ENCODE results near the gene RNU2-1.
A peak's percentile ranks its signal among the peaks of the same experiment; 100 is the strongest.

Gene RNU2-1

GRCh38 chr17:43216369-43216761, 17.4 kb downstream of the RNU2-1 start:
- H3K4me3 ChIP-seq (ENCODE audit: low read depth, low read length): no peak overlapping the region
- TF ChIP-seq, protein P1, sequence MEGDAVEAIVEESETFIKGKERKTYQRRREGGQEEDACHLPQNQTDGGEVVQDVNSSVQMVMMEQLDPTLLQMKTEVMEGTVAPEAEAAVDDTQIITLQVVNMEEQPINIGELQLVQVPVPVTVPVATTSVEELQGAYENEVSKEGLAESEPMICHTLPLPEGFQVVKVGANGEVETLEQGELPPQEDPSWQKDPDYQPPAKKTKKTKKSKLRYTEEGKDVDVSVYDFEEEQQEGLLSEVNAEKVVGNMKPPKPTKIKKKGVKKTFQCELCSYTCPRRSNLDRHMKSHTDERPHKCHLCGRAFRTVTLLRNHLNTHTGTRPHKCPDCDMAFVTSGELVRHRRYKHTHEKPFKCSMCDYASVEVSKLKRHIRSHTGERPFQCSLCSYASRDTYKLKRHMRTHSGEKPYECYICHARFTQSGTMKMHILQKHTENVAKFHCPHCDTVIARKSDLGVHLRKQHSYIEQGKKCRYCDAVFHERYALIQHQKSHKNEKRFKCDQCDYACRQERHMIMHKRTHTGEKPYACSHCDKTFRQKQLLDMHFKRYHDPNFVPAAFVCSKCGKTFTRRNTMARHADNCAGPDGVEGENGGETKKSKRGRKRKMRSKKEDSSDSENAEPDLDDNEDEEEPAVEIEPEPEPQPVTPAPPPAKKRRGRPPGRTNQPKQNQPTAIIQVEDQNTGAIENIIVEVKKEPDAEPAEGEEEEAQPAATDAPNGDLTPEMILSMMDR (IDR thresholded peaks at IDR 0.05; ENCODE audit: low read depth, low read length): no peak

GRCh38 chr17:43215341-43215740, 18.4 kb downstream of the RNU2-1 start:
- H3K4me3 ChIP-seq (ENCODE audit: low read depth, low read length): no peak overlapping the region
- TF ChIP-seq, protein P1 (IDR thresholded peaks at IDR 0.05; ENCODE audit: low read depth, low read length): no peak

DNA sequence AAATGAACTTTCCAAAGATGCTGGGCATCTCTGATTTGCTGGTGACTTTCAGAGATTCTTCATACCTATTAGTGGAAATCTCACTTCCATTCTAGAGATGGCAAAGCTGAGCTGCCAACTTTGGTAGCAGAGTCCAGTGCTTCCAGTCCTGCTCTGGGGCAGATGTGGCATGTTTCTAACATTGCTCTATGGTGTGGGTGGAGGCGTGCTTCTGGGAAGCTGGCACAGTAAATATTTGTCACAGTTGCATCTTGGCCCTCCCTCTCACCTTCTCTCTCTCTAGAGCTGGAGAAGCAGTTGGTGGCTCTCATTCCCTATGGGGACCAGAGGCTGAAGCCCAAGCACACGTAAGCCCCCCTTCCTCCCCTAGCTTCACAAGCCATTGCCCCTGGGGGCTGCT, 20.2 kb downstream of the RNU2-1 start:
- TF ChIP-seq, protein P1 (IDR thresholded peaks at IDR 0.05; ENCODE audit: low read depth, low read length): no peak
- H3K4me3 ChIP-seq (ENCODE audit: low read depth, low read length): no peak overlapping the region

GRCh38 chr17:43212641-43213490, 20.9 kb downstream of the RNU2-1 start:
- TF ChIP-seq, protein P1 (IDR thresholded peaks at IDR 0.05; ENCODE audit: low read depth, low read length): no peak
- H3K4me3 ChIP-seq (ENCODE audit: low read depth, low read length): peak overlapping the region; percentile 77

DNA sequence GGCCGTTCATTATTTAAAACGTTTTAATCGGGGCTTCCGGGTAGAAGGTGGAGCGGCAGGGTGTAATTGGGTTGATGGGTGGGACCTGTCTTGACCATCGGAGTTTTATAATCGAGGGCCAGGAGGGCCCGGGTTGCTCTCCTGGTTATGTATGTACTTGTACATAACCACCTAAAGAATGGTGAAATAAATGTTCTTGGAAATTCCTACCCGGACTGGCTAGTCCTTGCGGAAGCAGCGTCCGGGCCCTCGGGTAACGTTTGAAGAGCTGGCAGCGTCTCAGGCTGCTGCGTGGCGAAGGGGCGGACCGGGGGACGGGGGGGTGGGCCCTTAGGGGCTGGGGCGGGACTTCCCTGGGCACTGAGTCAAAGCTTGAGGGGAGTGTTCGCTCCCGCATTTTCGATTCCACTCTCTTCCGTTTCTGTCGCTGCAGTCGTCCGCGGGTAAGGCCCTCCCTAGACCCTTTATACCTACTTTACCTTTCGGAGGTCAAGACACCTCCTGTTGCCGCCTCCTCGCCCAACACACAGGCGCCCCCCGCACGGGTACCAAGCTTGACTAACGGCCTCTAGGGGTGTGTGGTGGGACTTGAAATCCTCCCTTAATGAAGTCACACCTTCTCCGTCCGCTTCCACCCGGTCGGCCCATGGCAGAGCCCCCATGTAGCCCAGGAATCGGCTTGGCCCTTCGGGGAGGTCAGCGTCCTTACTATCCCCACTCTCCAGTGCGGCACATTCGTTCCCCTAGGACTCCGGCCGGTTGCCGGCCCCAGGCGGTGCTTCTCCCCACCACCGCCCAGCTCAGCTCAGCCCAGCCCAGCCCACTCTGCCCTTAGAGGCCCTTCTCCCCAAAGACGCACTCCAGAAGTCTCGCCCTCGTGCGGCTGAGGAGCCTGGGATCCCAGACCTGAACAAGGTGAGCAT, 22.0 kb downstream of the RNU2-1 start, which contains the start of gene TMEM106A:
TSS of gene TMEM106A (plus strand) at position 396 of the 923 bp plus-strand sequence. CDS start 1,167 bp downstream, outside the sequence.
- peak within 1 kb of the TSS; percentile 77 for H3K4me3 ChIP-seq (ENCODE audit: low read depth, low read length)

GRCh38 chr17:43211123-43211479, 22.7 kb downstream of the RNU2-1 start:
- TF ChIP-seq, protein P1 (IDR thresholded peaks at IDR 0.05; ENCODE audit: low read depth, low read length): no peak
- peak overlapping the region; percentile 77 for H3K4me3 ChIP-seq (ENCODE audit: low read depth, low read length)

More for the DNA sequence above, 22.0 kb downstream of the RNU2-1 start, which contains the start of gene TMEM106A:
- TF ChIP-seq, protein P1 (IDR thresholded peaks at IDR 0.05; ENCODE audit: low read depth, low read length): peak; percentile 17; the same call in 1 of the 2 replicates

All from WI38 (cell line).